ENCODE results near the gene LAG3. TPM values are rescaled to one million over a fixed set of nuclear protein-coding genes. Genes with fewer than 3 reads are reported as not detected.

Gene LAG3
- total RNA-seq, 1 donor from 2014 or later: not detected

DNA sequence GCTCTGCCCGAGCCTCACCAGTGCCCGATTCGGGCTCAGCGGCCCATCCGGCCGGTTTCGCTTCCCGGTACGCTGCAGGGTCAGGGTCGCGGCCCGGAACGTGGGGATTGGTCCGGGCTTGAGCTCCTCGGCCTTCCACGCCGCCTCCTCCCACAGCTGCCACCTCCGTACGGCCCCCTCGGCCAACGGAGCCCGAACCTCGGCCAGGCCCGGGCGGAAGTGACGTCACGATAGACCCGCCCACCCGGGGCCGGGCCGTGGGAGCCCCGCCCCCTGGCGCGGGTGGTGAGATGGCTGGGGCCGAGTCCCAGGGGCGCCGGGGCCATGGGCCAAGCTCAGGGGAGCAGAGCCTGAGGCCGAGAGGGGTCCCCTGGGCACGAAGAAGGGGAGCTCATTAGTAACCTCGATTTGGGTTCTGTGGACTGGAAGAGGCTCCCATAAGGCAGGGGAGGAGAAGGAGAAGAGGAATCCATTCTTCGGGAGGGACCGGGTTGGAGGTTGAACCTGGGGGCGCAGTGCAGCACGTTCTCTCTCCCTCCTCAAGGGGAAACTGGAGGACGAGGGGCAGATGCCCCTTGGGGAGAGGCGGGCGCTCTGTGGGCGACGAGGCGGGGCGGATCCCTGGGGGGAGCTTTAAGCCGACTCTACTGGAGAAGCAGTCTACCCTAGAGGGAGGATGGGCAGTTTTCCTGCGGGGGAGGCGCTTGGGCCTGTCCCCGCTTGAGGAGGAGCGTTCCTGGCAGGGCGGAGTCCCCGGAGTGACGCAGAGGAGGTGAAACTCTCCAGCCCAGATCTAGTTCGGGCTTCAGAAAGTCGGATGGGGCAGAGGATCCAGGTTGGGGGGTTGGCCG lies 19.2 kb upstream of the LAG3 start, which contains the start of gene MLF2:
MLF2 (minus strand) TSS at position 221 of the 851 bp plus-strand sequence. CDS start 807 bp downstream, outside the sequence.
- DNase-seq (ENCODE audit: extremely low read depth, low read depth, low spot score): peak; percentile 92

DNA sequence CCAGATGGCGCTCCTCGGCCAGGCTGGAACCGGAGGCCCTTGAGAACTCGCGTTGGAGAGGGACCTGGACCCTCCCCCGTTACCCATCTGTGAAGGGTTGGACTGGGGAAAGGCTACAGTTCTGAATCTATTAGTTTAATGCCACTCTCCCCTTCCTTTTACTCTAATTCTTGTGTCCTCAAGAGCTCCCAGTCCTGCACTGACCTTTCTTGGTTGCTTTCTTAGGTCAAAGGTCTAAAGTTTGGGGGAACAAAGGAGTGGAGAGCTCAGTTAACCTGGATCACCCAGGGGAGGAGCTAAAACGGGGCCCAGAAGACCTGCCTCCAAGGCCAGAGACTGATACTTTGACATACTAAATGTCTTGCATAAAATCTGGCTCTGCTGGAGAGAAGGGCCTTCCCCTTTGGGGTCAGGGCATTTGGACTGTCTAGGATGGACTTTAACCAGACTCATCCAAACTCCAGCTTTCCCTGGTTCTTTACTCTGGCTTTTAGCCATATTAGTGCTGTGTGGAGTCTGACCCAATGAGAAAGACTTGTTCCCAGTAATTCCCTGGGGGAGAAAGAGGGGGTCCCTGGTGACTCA lies 18.5 kb upstream of the LAG3 start:
- no peak for DNase-seq (ENCODE audit: extremely low read depth, low read depth, low spot score)

DNA sequence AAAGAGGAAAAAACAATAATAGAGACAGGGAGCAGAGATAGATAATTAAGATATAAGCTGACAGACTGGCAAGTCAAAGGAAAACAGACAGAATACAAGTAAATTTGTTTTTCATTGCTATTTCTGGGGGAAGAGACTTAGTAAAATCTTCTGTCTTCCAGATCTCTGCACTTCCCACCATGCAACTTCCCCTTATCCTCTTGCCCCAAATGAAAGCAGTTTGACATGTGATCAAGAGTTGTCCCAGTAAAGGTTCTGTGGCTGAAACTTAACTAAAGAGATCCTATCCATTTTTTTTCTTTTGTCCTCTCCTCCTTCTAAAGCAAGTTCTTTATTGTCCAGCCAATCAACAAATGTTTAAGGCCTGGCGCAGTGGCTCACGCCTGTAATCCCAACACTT lies 17.9 kb upstream of the LAG3 start:
- no peak for DNase-seq (ENCODE audit: extremely low read depth, low read depth, low spot score)

DNA sequence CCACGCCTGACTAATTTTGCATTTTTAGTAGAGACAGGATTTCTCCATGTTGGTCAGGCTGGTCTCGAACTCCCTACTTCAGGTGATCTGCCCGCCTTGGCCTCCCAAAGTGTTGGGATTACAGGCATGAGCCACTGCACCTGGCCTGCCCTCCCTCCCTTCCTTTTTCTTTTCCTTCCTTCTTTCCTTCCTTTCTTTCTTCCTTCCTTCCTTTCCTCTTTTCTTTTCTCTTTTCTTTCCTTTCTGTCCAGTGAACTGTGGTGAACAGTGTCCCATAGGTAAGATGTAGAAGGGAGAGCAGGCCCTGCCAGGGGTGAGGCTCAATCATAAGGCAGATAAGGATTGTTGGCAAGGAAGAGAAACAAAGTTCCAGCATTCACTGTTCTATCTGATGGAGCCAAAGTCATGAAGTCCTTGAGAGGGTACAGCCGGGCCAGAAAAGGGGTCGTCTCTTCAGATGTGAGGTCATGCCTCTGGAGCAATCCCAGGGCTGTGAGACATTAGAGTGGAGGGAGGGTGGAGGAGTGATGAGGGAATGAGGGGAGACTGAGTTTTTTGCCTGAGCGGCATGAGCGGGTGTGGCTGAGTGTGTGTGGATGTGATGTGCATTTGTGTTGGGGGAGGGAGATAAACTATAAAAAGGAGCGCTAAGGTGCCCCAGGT lies 15.2 kb upstream of the LAG3 start:
- DNase-seq (ENCODE audit: extremely low read depth, low read depth, low spot score): no peak

DNA sequence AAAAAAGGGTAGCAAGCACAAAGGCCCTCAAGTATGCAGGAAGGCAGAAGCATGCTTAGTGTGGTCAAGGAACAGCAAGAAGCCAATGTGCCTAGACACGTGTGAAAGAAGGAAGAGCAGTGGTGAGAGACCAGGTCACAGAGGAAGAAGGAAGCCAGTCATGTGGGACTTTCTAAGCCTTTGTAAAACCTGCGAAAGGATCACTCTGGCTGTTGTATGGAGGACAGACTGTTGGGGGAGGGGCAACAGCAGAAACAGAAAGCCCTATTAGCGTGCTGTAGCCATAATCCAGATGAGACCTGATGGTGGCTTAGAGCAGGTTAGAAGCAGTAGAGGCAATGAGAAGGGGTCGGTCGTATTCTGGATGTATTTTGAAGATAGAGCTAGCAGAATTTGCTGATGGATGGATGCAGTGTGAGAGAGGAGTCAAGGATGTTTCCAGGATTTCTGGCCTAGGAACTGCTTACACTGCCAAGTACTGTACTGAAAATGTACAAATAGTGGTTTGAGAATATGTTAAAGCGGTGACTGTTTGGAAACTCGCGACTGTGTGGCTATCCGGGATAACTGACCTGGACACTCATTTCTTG lies 13.7 kb upstream of the LAG3 start:
- no peak for DNase-seq (ENCODE audit: extremely low read depth, low read depth, low spot score)

DNA sequence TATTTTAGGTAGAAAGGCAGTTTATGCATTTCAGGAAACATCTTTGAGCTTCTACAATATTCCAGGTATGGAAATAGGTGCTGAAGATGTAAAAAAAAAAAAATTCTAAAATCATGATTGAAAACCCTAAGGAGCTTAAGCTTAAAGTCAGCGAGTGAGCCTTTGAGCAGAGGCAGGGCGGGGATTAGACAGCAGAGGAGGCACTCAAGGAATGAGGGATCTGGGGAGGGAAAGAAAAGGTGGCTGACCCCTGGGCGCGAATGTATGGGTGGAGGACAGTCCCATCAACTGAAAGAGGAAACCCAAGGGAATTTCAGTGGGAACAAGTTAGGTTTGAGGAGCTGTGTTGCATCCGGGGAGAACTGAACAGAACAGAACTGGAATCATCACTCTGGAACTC lies 12.6 kb upstream of the LAG3 start:
- DNase-seq (ENCODE audit: extremely low read depth, low read depth, low spot score): no peak

DNA sequence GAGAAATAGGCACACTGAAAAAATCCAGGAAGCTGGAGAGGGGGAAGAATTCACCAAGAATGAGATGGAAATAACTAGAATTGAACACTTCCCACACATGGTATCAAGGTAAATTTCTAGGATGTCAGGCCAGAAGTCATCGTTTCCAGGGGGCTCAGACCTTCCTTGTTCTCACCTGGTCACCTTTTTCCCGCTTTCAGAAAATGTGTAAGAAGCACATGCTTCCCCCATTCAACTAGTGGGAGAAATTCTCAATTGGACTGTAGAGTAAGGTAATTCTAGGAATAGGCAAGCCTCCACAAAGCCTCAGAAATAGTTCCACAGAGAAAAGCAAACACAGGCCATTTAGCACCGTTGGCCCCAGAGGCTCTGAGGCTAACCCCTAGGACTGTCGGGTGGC lies 8.9 kb upstream of the LAG3 start:
- no peak for DNase-seq (ENCODE audit: extremely low read depth, low read depth, low spot score)

DNA sequence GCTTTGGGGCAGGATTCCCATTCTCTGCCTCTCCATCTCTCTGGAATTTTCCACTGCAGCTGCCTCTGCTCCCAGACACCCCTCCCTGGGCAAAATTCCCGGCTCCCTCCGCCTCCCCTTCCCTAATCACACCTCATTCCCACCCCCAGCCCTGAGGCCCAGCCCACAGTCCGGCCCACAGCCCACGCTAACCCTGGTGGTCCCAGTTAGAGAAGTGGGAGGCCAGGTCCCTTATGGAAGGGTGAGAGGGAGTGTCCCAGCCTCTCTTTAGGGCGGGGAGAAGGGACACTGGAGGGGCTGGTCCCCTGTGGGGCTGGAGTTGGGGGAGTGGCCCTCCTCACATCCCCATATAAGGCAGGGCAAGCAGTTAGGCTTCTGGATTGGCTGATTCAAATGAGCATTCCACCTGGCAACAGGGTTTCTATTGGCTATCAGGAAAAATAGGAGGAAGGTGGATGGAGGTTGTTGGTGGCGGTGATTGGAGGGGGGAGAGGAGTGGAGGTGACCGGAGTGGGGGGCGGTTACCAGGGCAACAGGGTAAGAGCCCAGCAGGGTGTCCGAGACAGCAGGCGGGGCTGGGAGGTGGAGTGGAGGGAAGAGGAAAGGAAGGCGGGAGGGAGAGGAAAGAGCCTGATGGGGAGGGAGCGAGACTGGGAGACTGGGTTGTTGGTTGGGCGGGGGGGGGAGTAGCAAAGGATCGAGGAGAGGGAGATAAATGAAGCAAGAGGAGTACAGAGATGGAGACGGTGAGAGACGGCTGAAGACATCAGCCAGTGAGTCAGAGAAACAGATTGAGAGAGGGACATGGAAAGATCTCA lies 8.1 kb upstream of the LAG3 start:
- peak; percentile 94 for DNase-seq (ENCODE audit: extremely low read depth, low read depth, low spot score)

DNA sequence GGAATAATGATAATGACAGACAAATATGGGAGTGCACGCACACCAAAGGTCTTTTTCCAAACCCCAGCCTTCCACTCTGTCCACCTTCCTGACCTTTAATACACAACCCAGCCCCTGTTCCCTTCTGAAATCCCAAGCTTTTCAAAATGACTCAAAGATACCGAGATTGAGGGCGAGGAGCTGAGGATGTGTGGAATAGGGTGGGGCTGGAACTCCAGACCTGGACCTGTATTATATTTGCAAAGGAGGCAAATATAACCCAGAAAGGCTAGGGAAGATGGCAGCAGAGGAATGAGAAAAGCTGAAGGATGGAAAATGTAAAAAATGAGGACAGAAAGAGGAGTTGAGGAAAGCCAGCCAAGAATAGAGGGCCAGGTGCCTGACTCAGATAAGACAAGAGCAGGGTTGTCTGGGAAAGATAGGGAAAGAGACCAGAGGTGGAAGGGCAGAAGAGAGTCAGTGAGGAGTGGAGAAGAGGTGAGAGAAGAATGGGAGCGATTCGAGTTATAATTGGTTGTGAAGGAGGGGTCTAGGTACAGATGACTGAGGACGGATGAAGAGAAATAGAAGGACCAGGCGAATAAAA lies 7.2 kb upstream of the LAG3 start:
- no peak for DNase-seq (ENCODE audit: extremely low read depth, low read depth, low spot score)

DNA sequence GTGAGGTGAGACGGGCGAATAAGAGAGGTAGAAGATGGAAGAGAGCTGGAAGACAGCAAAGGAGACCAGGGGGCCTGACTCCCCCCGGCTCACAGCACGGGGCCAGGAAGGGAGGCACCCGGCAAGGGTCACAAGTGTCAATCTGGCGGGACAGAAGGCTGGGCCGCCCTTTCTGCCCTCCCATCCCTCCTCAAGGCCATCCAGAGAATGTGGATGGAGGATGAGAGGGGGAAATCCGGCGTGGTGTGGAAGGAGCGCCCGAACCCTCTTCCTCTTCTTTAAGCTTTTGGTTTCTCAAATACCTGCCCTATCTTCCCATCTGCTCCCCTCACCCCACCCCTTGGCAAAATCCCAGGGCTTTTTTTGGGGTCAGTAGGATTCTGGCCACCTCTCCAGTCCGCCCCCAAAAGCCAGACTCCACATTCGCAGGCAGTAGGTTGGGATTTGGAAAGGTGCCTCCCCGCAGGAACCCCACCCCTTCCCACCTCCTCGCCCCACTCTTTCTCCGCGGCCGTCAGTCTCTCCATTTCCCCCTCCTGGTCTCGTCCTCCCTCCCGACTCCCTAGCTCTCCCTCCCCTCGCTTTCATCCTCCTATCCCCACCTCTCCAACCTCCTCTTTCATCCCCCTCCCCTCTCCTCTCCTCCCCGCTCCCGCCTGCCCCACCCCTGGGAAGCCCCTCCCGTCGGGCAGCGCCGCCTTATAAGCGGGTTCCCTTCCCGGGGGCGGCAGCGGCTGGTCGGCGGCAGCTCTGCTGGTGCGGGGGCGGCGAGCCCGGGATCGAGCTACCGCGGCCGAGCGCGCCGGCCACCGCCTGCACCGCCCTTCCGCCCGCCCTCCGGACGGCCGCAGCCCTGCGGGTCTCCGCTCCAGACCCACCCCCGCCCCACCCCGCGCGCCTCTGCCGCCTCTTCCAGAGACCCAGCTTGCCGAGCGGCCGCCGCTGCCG lies 6.4 kb upstream of the LAG3 start, which contains the start of gene PTMS:
PTMS (plus strand) TSS at position 730 of the 948 bp plus-strand sequence. CDS start 343 bp downstream, outside the sequence.
- no peak for DNase-seq (ENCODE audit: extremely low read depth, low read depth, low spot score)

DNA sequence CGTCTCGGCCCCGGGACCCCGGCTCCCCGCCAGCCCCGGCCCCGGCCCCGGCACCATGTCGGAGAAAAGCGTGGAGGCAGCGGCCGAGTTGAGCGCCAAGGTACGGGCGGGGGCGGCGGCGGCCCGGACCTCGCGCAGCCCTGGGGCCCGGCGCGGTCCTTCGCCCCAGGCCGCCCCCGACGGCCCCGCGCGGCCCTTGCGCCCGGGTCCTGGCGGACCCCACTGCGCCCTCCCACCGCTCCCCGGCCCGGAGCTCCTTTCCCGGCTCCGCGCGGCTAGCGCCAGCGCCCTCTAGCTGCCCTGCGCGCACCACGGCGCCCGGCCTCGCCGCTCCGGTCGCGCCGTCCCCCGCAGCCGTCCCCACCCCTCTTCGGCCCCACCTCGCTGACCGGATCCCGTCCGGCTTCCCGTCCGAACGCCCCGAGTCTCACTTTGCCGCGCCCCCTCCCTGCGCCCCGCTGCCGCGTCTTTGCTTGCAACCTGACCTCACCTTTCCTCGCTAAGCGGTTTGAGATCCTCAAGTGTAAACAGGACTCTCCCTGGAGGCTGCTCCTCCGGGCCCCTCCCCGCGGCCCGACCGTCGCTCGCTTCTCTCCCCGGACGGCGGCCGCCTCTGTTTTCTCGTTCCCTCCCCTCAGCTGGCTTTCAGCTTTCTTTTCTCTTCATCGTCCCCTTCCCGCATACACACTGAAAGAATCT lies 5.5 kb upstream of the LAG3 start:
- no peak for DNase-seq (ENCODE audit: extremely low read depth, low read depth, low spot score)

DNA sequence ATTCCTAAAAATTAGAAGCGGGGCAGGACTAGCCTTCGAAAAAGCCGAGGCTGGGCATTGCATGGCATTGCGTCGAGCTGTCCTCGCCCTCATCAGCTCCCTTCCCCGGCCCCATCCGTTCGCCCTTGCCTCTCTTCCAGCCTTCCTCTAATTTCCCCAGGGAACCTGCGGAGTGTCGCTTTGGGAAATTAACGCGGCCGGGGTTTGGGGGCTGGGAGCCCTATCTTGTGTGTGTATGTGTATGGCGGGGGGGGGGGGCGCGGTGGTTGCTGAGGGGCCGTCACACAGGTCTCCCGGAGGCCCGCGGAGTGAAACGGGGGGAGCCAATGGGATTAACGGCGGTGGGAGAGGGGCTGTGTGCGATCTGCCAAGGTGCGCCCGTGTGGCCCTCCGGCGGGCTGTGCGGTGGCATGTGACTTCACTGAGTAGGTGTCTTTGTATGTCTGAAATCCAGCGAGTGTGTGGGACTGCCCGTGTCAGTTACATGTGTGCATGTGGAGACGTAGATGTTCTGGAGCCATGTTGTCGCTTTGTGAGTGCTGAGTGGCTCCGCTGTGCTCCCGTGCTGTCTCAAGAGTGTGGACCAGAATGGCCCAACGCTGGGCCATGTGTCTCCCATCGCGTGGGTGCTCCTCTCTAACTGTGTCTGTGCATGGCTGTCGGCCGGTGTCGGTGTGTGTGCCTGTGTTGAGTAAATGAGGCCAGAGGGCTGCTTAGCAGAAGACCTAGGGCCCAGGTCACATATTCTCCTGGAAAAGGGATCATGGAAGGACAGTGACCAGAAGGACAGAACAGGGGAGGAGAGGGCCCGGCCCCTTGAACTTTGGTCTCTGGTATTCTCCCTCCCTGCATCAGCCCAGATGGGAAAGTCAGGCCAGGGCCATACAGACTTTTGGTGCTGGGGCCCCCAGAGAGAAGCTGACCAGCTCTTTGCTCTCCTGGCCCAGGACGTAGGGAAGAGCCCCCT lies 4.7 kb upstream of the LAG3 start:
- no peak for DNase-seq (ENCODE audit: extremely low read depth, low read depth, low spot score)

DNA sequence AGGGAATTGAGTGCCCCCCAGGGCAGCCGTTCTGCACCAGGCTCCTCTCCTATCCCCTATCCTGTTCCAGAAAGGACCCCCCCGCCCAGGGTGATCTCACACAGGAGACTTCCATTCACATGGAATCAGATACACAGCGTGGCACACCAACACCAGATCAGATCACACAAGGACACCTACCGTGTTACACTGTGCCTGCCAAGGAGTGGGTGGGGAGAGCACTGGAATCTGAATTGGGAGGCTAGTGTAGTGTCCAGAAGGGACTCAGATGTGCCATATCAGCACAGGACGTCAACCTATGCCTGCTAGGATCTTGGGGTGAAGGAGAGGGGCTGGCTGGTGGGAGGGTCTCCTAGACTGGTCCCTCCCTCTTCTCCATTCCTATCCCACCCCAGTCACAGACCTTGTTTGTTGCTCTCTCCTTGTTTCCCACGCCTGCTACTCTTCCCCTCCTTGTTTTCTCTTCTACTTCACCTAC lies 3.8 kb upstream of the LAG3 start:
- no peak for DNase-seq (ENCODE audit: extremely low read depth, low read depth, low spot score)

DNA sequence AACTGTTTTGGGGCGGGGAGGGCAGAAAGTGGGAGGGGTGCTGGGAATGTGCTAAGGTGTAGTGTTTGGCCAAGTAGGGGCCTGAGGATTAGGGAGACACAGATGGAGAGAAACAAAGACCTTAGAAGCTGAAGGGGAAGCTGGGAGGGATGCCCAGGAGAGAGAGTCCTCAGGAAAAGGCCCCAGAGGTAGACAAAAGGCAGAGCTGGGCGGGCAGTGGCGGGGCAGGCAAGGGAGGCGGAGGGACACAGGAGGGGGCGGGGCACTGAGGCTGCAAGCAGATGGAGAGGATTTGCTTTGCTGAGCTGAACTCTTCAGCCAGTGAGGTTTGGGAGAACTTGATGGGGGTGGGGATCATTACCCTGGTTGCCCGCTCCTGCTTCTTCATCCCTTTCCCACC lies 3.3 kb upstream of the LAG3 start:
- no peak for DNase-seq (ENCODE audit: extremely low read depth, low read depth, low spot score)

DNA sequence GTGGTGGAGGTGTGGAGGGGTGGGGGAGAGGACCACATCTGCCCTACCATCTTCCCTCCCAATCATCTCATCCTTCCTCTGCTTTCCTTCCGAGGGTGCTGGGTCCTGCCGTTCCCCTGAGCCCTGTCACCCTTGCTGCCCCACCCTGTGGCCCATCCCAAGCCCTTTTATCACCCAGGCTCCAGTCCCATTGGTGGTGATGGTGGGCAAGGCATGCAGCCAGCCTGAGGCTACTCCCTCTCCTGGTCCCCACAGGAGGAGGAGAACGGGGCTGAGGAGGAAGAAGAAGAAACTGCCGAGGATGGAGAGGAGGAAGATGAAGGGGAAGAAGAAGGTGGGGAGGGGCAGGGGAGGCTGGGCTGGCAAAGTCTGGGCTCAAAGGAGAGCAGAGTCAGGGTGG lies 2.7 kb upstream of the LAG3 start:
- DNase-seq (ENCODE audit: extremely low read depth, low read depth, low spot score): no peak

DNA sequence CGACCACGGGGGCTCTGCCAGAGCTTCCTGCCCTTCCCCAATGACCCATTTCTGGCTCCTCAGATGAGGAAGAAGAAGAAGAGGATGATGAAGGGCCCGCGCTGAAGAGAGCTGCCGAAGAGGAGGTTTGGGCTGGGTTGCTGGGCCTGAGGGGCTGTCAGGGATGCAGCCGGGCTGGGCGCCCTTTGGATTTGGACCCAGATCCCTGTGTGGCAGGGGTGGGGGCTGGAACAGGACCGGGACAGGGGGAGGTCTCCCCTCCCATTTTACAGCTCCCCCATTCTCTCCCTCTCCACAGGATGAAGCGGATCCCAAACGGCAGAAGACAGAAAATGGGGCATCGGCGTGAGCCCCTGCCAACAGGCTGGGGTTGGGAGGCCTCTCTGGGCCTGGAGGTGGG lies 2.2 kb upstream of the LAG3 start:
- DNase-seq (ENCODE audit: extremely low read depth, low read depth, low spot score): no peak

DNA sequence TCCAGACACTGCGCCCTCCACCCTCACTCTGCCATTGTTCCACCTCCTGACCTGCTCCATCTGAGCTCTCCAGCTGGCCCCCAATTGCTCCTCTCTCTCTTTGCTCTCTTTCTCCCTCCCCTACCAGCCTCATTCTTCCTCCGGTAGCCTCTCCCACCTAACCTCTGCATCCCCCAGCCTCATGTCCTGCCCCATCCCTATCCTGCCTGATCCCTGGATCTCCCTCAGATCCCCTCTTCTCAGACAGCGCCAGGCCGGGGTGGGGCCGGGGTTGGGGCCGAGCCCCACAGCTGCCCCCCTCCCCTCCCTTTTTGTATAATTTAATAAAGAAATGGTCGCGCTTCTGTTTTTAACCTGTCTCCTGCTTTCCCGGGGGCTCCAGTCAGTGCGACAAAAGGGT lies 1.7 kb upstream of the LAG3 start:
- no peak for DNase-seq (ENCODE audit: extremely low read depth, low read depth, low spot score)

Measured in glomerular endothelial cell (primary cell).